GM21717 (cell line): ENCODE measurements around the gene C1QL2.

Source experiments
- ATAC-seq: cut with Tn5 transposase; IDR thresholded peaks from one replicate; pipeline ENCODE4 v1.9.1; 2021; ENCODE audit warnings: mild to moderate bottlenecking, moderate library complexity; ENCODE audit not compliant: unreplicated experiment

C1QL2 gene

GRCh38 chr2:119158563-119159347 lies at the start of gene C1QL2:
C1QL2 (minus strand) TSS chr2:119158751; CDS start chr2:119158269, 482 bp downstream.
- ATAC-seq: no peak

- no peak for ATAC-seq
These were observed 48.9 kb upstream of the C1QL2 start for GRCh38 chr2:119207447-119207846.

- no peak for ATAC-seq
These were observed 47.6 kb upstream of the C1QL2 start for GRCh38 chr2:119206201-119206600.

- no peak for ATAC-seq
These were observed 46.6 kb upstream of the C1QL2 start for GRCh38 chr2:119205001-119205706.

- no peak for ATAC-seq
These were observed 46.0 kb upstream of the C1QL2 start for GRCh38 chr2:119204525-119204924.

GRCh38 chr2:119202610-119203310 lies 44.2 kb upstream of the C1QL2 start:
- no peak for ATAC-seq

- ATAC-seq: no peak
These were observed 43.3 kb upstream of the C1QL2 start for GRCh38 chr2:119201815-119202214.

GRCh38 chr2:119198240-119198840 lies 39.8 kb upstream of the C1QL2 start:
- no peak for ATAC-seq

GRCh38 chr2:119197529-119198239 lies 39.1 kb upstream of the C1QL2 start:
- ATAC-seq: no peak

- no peak for ATAC-seq
These were observed 38.5 kb upstream of the C1QL2 start for GRCh38 chr2:119197126-119197405.

GRCh38 chr2:119196301-119197125 lies 38.0 kb upstream of the C1QL2 start:
- no peak for ATAC-seq

GRCh38 chr2:119195887-119196286 lies 37.3 kb upstream of the C1QL2 start:
- no peak for ATAC-seq

- ATAC-seq: no peak
These were observed 36.5 kb upstream of the C1QL2 start for GRCh38 chr2:119195001-119195400.

- no peak for ATAC-seq
These were observed 34.3 kb upstream of the C1QL2 start for GRCh38 chr2:119192893-119193292.

- ATAC-seq: no peak
These were observed 32.0 kb upstream of the C1QL2 start for GRCh38 chr2:119190321-119191111.

GRCh38 chr2:119184512-119184911 lies 26.0 kb upstream of the C1QL2 start:
- no peak for ATAC-seq

GRCh38 chr2:119181791-119182445 lies 23.4 kb upstream of the C1QL2 start:
- ATAC-seq: no peak

- no peak for ATAC-seq
These were observed 22.8 kb upstream of the C1QL2 start for GRCh38 chr2:119181391-119181790.

- ATAC-seq: no peak
These were observed 22.3 kb upstream of the C1QL2 start for GRCh38 chr2:119180892-119181291.
